Fibroblast of skin of right quadriceps (primary cell): Measurements from ENCODE around the gene NFATC1.

ENCODE experiments used
- DNase-seq: peaks from one replicate; pipeline ENCODE4 v3.0.0-alpha.2; 2013

NFATC1 gene

DNA sequence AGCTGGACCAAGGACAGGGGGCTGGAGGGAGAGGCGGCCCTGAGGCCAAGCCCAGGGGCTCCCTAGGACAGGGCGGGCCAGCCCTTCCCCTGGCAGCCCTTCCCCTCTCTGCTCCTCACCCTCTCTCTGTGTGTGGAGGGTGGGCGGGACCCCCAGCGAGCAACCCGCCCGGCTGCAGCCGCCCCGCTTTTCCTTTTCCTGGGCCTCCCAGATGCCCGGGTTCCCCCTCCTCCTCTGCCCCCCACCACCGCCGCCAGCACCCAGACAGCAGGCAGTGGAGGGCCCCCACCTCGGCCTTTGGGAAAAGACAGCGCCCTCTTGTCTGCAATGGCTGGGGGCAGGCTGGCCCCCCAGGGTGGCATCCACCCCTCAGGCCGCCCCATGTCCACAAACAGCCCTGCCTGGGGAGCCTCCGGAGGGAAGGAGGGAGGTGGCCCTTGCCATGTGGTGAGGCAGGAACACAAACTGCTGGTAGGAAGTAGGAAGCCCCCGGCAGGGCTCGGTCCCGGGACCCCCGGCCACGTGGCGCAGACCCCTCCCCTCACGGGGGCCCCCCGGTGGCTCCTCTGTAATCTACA lies 148.7 kb downstream of the NFATC1 start:
- DNase-seq = no peak

DNA sequence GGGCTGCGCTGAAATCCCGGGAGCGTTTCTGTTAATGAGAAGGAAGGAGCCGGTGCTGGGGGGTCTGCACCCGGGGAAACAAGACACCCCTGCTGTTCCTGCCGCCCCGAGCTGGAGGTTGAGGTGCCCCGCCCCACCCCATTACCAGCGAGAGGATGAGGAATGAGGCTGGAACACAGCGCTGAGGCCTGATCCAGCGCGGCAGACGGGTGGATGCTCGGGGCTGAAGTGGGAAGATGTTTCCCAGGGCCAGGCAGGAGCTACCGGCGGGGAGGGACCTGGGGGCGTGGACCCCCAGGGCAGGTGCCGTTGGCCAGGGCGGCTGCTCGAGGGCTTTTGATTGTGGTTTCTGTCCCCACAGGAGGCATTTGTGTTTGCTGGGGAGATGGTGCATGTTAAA lies 149.5 kb downstream of the NFATC1 start:
- DNase-seq = no peak

DNA sequence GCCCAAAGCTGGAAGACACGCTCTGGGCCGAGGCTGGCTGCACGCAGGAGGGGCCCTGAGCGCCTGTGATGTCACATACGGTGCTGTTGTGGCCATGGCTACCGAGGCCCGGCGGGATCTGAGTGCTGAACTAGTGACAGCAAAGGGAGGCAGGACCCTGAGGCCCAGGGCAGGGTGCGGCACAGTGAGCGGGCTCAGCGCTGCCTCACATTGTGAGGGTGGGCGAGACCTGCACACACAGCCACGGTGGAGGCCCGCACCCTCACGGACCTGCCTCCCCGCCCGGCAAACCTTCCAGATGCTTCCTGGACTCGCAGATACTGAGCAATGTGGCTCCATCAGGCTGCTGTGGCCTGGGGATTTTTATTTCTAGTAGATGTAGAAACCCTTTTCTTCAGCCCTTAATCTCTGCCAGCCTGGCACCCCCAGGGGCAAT lies 150.0 kb downstream of the NFATC1 start:
- no peak for DNase-seq

DNA sequence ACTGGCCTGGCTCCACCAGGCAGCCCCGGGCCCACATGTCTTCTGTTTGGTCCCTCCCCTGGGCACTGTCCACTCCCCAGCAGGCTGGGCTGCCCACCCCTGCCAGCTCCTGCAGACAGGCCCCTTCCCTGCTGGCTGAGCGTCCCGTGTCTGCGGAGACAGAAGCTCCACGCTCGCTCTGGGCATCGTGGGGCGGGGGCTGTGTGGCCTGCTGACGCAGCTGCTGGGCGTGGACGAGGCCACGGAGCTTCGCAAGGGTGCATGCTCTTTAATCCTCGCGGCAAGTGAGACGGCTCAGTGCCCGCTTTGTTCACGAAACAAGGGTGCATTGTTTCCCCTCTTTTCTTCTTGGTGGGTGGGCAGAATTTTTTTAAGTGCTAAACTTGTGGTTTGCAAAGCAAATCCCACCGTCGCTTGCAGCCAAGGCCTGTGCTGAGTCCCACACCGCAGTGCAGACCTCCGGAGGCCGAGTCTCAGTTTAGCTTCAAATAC lies 151.1 kb downstream of the NFATC1 start:
- no peak for DNase-seq

DNA sequence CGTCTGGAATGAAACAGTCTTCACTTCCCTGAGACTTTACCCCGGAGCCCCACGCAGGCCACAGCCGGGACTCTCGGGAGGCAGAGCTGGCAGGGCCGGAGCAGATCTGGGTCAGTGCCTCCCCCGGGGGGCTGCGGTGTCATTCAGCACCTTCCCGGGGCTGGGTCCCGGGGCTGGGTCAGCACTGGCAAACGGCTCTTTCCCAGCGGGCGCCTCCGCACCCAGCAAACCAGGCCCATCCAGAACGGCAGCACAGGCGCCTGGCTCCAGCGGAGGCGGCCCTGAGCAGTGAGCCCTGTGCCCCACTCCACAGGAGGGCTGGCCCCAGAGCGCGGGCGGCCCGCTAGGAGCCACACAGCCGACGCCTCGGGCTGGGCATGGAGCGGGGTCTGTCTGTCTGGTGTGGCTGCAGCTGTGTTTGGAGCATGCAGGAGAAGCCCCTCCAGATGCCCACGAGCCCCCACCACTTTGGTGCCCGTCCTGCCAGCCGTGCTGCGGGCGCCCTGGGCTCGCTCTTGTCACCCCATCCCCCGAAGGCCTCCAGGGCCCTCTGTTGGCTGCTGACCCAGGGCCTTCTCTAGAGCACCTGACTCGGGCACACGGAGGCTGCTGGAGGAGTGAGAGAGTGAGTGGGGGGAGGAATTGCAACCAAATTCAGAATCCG lies 151.8 kb downstream of the NFATC1 start:
- DNase-seq = no peak

DNA sequence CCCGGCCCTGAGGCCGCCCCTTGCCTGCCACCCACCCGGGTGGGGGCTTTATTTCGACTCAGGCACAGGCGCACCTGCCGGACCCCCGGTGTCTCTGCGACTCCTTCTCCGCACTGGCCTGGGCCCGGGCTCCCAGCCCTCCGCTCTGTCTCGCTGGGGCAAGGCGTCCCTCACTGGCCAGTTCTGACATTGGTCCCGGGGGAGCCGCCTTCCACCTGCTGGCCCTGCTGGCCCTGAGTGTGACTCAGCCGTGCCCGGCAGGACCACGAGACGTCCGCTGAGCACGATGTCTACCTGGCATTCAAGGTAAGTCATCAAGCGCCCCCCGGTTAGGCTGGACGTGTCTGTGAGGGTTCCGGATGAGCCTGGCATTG lies 152.3 kb downstream of the NFATC1 start:
- no peak for DNase-seq

DNA sequence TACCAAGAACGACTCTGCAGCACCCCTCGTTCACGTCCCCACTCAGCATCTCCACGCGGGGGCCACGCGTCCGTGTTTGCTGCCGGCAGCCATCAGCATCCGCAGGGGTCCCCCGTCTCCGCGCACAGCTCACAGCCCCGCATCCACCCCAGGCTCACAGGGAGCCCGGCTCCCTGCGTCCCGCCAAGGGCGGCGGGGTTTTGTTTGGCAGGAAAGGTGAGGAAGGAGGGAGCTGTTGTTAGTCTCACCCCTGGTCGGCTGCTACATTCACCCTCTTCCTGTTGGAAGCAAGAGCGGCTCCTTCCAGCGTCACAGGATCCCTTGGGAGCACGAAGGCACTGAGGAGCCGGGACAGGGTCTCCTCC lies 152.9 kb downstream of the NFATC1 start:
- DNase-seq = no peak

DNA sequence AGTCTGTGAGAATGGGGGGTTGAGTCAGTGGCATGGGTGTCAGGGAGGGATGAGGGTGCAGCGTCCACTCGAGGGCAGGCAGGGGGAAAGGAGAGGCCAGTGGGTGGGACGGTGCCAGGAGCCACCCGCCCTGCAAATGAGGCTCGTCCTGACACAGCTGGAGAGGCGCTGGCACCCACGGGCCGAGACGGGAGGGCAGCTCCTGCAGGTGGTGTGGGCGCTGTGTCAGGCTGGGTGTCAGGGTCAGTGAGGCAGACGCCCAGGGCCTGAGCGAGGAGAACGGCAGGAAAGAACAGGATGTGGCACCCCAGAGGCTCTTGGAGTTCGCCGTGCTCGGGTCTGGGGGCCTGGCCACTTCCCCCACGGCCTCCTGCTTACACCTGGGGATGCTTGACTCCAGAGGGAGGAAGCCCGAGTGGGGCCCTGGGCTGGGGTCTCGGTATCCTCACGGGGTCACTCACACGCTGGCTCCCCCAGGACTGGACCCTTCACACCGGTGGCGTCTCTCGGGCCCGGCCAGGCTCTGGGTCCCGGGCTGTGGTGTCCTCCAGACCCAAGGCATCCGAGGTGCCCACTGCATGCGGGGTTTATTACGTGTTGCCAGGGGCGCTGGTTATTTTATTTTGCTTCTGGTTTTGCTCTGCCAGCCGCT lies 153.4 kb downstream of the NFATC1 start:
- DNase-seq = no peak

DNA sequence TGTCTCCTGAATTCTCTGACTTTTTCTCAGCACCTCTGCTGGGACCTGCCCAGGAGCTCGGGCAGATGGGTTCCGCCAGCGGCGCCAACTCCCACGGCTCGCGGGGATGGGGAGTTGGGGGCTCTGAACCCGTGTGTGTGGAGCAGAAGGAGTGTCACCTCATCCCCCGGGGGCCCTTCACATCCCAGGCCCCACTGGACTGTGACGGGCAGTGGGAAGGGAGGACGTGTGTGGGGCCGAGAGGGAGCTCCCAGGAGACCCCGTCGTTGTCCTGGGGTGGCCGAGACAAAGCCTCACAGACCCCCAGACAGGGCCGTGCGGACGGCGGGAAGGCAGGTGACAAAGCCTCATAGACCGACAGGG lies 153.9 kb downstream of the NFATC1 start:
- no peak for DNase-seq

DNA sequence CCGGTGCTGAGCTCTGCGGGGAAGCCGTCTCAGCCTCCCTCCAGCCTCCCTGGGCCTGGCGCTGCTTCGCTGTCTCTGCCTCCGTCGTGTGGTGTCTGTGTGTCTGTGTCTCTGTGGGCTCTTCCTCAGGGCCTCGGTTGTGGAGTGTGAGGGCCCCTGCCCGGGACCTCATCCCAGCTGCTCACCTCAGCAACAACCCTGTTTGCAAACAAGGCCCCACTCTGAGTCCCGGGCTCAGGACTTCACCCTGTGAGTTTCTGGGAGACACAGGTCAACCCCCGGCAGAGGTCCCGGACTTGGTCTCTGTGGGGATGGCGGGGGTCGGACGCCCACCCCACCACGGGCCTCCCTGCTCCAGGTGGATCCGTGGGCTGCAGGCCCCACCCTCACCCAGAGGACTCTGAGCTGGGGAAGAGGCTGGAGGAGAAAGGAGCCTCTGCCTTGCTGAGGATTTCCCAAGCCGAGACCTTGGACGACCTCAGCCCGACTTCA lies 156.5 kb downstream of the NFATC1 start:
- DNase-seq = no peak

DNA sequence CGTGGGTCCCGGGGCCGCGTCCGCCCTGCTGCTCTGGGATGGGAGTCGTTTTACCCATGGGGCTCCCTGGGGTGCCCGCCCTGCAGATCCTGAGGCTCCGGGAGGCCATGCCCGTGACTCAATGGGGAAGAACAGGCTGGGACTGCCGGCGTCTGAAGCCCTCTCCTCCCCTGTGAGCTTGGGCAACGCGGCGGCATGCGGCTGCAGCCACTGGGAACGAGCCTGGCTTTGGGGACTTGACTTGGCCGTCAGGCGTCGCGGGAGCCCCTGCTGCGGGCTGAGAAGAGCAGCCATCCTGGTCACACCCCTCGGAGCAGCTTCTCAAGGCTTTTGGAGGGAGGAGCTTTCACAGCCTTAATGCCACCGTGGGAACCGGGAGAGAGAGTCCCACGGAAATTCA lies 157.0 kb downstream of the NFATC1 start:
- no peak for DNase-seq

DNA sequence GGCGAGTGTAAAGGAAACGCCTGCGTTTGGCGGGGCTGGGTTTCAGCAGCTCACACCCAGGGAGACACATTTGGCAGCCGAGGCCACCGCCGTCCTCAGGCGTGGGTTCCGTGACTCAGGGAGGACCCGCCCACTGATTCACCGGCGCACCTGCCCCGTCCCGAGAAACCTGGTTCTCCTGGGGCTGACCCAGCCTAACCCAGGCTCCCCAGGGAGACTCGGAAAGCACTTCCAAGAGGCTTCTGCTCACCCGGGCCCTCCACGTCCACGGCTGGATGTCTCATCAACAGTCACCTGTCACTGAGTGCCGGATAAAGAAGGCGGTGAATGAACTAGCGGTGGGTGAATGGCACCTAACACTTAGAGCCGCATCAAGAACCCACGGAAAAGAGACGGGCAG lies 157.4 kb downstream of the NFATC1 start:
- no peak for DNase-seq

DNA sequence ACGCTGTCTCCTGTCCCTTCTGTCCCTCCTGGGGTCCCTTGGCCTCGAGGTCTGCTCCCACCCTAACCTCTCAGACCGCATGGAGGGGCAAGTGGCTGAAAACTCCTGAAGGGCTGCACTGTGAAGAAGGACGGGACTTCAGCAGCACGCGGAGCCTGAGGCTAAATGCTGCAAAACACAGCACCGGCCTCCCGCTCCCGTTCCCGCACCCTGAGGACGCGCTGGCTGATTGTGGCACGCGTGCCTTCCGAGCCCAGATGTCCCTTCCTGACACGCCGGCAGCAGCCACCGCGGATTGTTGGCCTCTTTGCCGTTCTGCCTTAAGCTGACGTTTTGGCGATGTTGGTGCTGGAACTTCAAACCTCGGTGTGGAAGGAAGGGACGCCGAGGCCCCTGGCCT lies 158.0 kb downstream of the NFATC1 start:
- DNase-seq = no peak

DNA sequence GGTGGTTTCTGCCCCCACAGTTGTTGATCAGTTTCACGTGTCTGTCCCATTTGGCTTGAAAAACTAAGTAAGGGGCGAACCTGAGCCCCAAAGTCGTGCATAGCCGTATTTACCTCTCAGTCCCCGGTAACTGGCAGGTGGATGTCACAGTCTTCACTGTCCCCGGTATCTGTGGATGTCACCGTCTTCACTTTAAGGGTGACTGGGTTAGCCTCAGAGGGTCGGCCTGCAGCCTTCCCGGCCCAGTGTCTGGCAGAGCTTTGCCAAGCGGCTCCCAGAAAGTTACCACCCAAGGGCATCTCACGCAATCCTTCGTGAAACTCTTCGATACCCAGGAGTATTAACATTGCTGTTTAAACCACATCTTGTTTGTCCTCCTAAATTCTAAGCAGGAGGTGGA lies 158.6 kb downstream of the NFATC1 start:
- no peak for DNase-seq

DNA sequence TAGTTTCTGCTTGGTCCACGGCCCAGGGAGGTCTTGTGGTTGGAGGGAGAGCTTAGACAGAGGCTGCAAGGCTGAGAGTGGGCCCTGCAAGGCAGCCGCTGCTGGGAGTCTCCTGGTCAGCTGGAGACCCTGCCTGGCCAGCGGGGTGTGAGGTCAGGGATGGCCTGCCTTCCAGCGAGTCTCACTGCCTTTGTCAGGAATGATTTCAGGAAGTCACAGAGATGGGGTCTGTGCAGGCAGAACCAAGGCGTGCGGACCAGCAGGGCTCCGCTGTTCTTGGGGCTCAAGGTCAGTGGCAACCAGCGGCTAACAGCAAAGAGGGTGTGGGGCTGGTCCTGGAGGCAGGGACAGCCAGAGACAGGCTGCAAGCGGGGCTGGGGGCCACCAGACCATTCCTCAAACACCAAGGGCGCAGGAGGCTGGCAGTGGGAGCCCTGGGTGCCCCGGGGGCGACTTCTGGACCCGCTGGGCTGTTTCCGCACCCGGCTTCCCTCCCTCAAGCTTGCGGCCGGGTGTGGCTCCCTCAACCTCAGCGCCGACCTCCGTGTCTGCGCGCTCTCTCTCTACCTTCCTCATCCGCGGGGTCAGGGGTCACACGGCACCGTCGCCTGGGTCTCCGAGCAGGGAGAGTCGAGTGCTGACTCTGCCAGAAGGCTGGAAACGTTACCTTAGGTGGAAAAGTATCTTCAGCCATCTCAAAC lies 159.4 kb downstream of the NFATC1 start:
- no peak for DNase-seq

DNA sequence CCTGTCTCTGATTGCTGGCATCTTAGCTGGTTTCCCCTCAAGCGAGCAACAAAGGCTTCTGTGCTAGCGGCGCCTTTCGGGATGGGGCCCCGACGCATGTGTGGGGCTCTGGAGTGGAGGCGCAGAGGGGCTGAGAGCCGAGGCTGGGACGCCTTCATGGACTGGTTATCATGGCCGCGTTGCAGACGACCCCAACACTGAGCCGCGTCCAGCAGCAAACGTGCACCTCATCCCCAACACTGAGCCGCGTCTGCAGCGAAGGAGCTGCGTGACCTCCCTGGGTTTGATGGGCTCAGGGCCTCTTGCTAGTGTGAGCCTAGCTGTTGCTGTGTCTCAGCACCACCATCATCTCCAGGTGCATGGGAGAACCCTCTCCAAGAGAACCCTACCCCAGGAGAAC lies 160.2 kb downstream of the NFATC1 start:
- no peak for DNase-seq

DNA sequence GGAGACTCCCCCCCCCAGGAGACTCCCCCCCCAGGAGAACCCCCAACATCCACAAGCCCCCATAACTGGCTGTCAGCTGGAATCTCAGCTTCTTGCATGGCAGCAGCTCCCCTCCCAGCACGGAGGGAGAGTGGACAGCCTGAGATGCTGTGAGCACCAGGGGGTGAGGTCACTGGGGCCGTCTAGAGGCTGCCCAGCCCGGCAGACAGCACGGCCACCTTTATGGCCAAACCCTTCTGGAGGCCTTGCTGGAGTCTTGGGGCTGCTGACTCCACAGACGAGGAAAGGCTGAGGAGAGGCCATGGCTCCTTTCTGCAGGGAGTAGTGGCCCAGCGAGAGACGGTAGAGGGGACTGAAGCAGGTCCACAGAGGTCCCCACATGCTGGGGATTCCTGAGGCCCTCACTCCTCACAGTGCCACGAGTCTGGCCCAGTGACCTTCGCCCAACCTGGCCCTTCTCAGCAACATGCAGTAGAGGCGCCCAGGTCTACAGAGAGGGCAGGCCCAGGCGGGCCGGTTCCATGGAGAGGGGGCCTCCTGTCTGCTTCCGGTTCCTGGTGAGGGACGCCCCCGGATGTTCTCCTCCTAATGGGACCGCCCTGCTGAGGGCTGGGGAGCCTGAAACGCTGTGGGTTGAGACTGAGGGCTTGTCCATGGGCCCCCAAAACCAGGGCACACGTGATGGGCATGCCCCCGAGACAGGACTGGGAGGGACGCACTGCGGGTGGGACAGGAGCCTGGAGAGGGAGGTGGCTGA lies 161.3 kb downstream of the NFATC1 start:
- DNase-seq = no peak

DNA sequence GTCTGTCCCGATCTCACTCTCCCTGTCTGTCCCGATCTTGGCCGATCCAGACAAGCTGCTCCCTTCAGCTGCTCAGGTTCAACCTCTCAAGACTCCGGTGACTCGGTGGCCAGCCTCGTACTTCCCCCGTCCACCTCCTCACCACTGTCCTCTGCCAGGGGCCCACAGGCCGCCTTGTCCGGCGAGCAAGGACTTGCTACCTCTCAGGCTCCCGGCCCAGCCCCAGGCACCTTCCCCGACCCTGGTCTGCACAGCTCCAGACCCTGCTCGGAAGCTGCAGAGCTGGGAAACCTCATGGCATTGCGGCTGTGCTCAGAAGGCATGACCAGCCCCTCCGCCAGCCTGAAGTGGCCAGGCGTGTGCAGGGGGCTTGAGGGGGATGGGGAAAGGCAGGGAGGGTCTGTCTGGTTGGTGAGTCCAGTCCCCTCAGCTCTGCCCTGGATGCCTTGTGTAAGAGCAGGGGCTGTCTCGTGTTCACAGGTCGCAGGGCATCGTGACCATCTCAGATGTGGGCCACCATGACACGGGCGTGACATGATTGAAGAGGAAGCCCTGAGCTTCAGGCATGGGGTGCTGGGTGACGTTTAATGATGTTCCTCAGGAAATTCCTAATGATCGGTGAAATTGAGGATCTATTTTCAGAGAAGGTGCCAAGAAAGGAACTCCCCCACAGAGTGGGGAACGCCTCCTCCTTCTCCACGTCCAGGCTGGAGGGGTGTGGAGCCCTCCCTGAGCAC lies 162.6 kb downstream of the NFATC1 start:
- DNase-seq = no peak

DNA sequence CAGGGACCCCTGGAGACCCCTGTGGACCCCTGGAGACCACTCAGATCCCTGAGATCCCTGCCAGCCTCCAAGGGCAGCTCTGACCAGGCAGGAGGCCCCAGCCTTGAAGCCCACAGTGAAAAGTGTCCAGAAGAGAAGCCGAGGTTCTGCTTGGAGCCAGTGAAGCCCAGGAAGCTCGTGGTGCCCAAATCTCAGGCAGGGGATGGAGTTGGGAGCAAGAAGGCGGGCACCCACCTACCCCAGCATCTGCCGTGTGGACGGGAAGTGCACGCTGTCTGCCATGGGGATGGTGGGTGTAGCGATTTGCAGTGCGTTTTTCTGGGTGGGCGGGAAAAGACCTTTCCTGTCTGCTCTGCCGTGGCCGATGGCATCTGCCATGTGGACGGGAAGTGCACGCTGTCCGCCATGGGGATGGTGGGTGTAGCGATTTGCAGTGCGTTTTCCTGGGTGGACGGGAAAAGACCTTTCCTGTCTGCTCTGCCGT lies 163.2 kb downstream of the NFATC1 start:
- no peak for DNase-seq

DNA sequence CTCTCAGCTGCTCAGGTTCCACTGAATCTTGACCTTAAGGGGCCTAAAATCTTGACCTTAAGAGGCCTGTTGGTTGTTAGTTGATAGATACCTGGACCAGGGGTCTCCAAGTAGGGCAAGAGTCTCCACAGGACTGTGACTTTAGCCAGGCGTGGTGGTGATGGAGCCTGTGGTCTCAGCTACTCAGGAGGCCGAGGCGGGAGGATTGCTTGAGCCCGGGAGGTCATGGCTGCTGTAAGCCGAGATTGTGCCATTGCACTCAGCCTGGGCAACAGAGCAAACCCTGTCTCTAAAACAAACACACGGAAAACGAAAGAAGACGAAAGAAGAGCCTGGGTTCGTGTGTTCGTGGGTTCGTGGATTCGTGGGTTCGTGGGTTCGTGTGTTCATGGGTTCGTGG lies 163.7 kb downstream of the NFATC1 start:
- DNase-seq = no peak

DNA sequence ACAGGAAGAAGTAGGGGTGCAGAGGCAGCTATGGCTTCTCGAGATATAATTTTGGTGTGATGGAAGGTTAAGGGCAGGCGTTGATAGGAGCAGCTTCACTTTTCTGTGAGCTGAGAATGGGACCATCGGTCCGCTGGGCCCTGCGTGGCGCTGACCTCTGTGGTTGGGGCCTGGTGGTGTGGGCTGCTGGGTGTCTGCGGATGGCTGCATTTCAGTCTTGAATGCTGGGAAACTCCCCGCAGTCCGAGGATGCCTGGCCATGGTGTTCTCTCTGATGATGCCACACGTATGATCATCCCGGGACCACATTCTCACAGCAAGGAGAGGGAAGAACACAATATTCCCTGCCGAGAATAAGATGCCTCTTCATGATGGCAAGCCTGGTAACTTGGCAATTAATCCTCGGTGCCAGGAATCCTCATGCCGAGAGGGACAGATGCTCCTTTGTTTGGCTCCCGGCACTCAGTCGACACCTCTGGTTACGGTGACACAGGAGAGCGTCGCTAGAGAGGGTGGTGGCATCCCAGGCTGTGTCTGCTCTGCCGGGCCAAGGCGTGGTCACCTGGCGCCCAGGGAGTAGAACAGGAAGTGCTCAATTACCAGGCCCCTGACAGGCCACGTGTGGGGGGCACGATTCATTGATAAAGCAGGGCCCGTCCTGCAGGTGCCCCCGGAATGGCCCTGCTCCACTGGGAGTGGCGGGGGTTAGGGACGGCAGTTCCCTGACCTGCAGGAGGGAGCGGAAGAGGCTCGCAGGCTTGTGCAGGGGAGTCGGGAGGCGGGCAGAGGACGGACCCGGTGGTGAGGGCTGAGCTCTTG lies 164.5 kb downstream of the NFATC1 start:
- no peak for DNase-seq
